ENCODE results near the gene TSPAN33. TPM values are rescaled to one million over a fixed set of nuclear protein-coding genes. Genes with fewer than 3 reads are reported as not detected.
A peak's percentile ranks its signal among the peaks of the same experiment; 100 is the strongest.
"Not testable (repeated sequence)": the region's sequence is repeated elsewhere in the genome, so short reads cannot be mapped to it uniquely, and the experiment has no call there.

The TSPAN33 gene
- total RNA-seq, 1 donor from 2014 or later, result 13.8 TPM

DNA sequence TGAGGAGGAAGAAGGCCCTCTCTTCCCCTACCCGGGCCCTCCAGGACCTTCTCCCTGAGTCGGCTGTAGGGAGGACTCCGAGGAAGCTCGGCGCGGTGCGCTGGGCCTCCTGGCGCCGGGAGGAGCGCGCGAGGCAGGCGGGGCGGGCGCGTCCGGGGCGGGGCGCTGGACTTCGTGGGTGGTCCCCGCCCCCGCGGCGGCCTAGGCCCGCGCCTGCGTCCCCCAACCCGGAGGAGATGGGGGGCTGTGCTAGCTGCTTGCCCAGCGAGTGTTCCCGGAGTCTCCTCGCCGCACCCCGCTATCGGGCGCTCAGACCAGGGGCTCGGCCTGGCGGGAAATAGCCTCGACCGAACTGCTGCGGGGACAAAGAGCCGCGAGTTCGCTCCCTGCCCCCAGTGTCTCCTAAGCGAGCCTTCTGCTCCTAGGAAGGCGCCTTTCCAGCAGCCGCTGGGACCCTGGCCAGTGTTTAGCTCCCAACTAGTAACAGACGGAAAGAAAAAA lies 24.7 kb downstream of the TSPAN33 start:
- H3K27me3 Mint-ChIP-seq, result peaks cover 34% of the 10 kb centered on the region
- H3K9me3 Mint-ChIP-seq, result no peaks in the 10 kb centered on the region
- H3K36me3 Mint-ChIP-seq, result no peaks in the 10 kb centered on the region
- DNase-seq (ENCODE audit: extremely low spot score, unreplicated experiment), result no peak
- peak overlapping the region; percentile 79 for H3K4me3 Mint-ChIP-seq
- peak overlapping the region; percentile 75 for H3K27ac Mint-ChIP-seq
- H3K4me1 Mint-ChIP-seq (ENCODE audit: unreplicated experiment), result peaks cover 8% of the 10 kb centered on the region
- TF ChIP-seq CTCF (conservative IDR thresholded peaks at IDR 0.05), result no peak

DNA sequence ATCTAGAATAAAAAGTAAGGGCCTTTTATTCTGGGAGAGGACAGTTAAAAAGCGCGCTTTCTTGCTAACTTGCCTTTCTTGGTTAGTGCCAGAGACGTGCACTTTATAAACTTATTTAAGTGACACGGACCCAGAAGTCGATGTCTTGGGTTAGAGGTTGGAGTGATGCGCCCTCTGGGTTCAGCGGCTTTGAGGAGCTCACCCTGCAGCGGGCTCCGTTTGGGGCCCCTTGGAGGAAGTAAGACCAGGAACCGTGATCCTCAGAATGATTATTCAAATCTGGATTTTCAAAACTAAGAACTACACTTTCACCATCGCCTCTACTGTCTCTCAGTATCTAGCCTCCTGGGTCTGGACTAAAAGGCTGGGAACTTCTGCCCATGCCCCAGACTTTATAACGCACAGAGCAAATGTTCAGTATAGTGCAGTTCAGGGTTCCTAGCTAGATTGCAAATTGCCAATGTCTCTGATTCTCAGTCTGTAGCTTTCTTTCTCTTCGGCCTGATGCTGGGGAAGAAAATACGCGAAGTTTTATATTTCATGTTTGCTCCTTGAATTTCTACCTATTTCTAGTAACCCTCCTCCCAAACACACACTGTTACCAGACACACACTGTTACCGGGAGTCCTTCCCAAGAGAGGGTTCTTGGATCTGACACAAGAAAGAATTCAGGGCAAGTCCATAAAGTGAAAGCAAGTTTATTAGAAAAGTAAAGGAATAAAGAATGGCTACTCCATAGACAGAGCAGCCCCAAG lies 25.4 kb downstream of the TSPAN33 start:
- TF ChIP-seq CTCF (conservative IDR thresholded peaks at IDR 0.05), result no peak
- Mint-ChIP-seq H3K27me3 (peaks cover 34% of the 10 kb centered on the region), H3K9me3 (no peaks in the 10 kb centered on the region), H3K36me3 (no peaks in the 10 kb centered on the region), H3K4me1 (ENCODE audit: unreplicated experiment) (peaks cover 8% of the 10 kb centered on the region), H3K4me3 (peak overlapping the region; percentile 79), H3K27ac (peak overlapping the region; percentile 16)
- DNase-seq (ENCODE audit: extremely low spot score, unreplicated experiment), result no peak

DNA sequence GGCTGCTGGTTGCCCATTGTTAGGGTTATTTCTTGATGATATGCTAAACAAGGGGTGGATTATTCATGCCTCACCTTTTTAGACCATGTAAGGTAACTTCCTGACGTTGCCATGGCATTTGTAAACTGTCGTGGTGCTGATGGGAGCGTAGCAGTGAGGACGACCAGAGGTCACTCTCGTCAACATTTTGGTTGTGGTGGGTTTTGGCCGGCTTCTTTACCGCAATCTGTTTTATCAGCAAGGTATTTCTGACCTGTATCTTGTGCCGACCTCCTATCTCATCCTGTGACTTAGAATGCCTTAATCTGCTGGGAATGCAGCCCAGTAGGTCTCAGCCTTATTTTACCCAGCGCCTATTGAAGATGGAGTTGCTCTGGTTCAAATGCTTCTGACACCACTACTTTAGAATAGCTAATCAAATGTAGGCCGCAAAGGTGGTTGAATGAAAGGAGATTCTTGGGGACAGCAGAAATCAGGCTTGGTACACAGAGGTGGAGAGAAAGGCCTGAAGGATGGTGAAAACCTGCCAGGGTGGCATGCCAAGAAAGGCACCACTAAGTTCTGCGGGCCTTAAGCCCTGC lies 26.0 kb downstream of the TSPAN33 start:
- Mint-ChIP-seq H3K4me3 (no peak overlapping the region), H3K27me3 (peaks cover 34% of the 10 kb centered on the region), H3K9me3 (no peaks in the 10 kb centered on the region), H3K36me3 (no peaks in the 10 kb centered on the region), H3K27ac (peak overlapping the region; percentile 16), H3K4me1 (ENCODE audit: unreplicated experiment) (peaks cover 8% of the 10 kb centered on the region)
- no peak for DNase-seq (ENCODE audit: extremely low spot score, unreplicated experiment)
- no peak for TF ChIP-seq CTCF (conservative IDR thresholded peaks at IDR 0.05)

DNA sequence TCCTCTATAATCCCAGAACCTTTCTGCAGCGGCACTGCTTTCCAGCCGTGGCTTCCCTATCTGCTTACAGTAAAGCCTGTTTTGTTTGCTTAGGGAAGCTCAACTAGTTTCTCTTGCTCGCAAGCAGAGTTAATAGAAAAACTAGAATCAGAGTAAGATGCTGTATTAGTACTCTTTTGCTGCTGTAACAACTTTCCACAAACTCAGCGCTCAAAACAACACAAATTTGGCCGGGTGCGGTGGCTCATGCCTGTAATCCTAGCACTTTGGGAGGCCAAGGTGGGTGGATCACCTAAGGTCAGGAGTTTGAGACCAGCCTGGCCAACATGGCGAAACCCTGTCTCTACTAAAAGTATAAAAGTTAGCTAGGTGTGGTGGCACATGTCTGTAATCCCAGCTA lies 29.4 kb downstream of the TSPAN33 start:
- not testable (repeated sequence) for H3K4me1 Mint-ChIP-seq (ENCODE audit: unreplicated experiment); H3K27ac Mint-ChIP-seq; DNase-seq (ENCODE audit: extremely low spot score, unreplicated experiment); H3K36me3 Mint-ChIP-seq; H3K9me3 Mint-ChIP-seq; H3K4me3 Mint-ChIP-seq
- peaks cover 30% of the 10 kb centered on the region for H3K27me3 Mint-ChIP-seq

- H3K4me1 Mint-ChIP-seq (ENCODE audit: unreplicated experiment), result no peaks in the 10 kb centered on the region
- no peaks in the 10 kb centered on the region for H3K9me3 Mint-ChIP-seq
- no peak overlapping the region for H3K4me3 Mint-ChIP-seq
- no peaks in the 10 kb centered on the region for H3K36me3 Mint-ChIP-seq
- TF ChIP-seq CTCF (conservative IDR thresholded peaks at IDR 0.05), result no peak
- DNase-seq (ENCODE audit: extremely low spot score, unreplicated experiment), result no peak
- peaks cover 9% of the 10 kb centered on the region for H3K27me3 Mint-ChIP-seq
- H3K27ac Mint-ChIP-seq, result no peak overlapping the region
Observed at GRCh38 chr7:129176916-129177710, 32.6 kb downstream of the TSPAN33 start.
